ENCODE measurements around the gene CTSA. TPM values are rescaled to one million over a fixed set of nuclear protein-coding genes. Genes with fewer than 3 reads are reported as not detected.

The CTSA gene
- total and polyA plus RNA-seq, 10 donors: 56.6 to 203 (median 176) TPM

- H3K27ac ChIP-seq: no peak overlapping the region
- DNase-seq: no peak
- no peak for TF ChIP-seq POLR2A (IDR thresholded peaks at IDR 0.05)
- TF ChIP-seq POLR2AphosphoS5 (IDR thresholded peaks at IDR 0.05): no peak
- no peak for TF ChIP-seq CTCF (IDR thresholded peaks at IDR 0.05 in 8 of 11, conservative IDR thresholded peaks at IDR 0.05 in 3 of 11)
- H3K27me3 ChIP-seq (replicated peaks in 1 of 7): no peaks in the 10 kb centered on the region
- H3K36me3 ChIP-seq: peaks cover 0 to 69% (median 27%) of the 10 kb centered on the region in 6 donors
- intact Hi-C loops (cut with DNase I; ENCODE audit: low total_unique reads): no loop called here
- 88 to 94% (median 93%) methylated on average over 2 of the region's 2 CpGs for WGBS, 5 donors
- H3K9me3 ChIP-seq: no peaks in the 10 kb centered on the region
- no peak overlapping the region for H3K4me3 ChIP-seq
- H3K4me1 ChIP-seq: peaks cover 29 to 64% (median 35%) of the 10 kb centered on the region in 6 donors
These were observed 37.7 kb upstream of the CTSA start for GRCh38 chr20:45853484-45853883.

GRCh38 chr20:45857114-45857881, 33.8 kb upstream of the CTSA start, which contains the start of the genes ACOT8 and ZSWIM3:
ACOT8 (minus strand) TSS chr20:45857392; CDS start chr20:45857315, 77 bp downstream.
ZSWIM3 (plus strand) TSS chr20:45857614; CDS start chr20:45857826, 212 bp downstream.
- peak; percentile 93 for DNase-seq
- Histone ChIP-seq H3K4me3 (peak within 1 kb of the TSS; percentile 80 to 93 (median 87)), H3K27me3 (replicated peaks in 1 of 7) (no peaks in the 10 kb centered on the region), H3K36me3 (peaks cover 0 to 31% (median 14%) of the 10 kb centered on the region in 6 donors), H3K27ac (peak within 1 kb of the TSS; percentile 80 to 95 (median 88)), H3K4me1 (peaks cover 31 to 79% (median 38%) of the 10 kb centered on the region in 6 donors), H3K9me3 (no peaks in the 10 kb centered on the region)
- WGBS, 5 donors: 0 to 1% (median 0%) methylated on average over 21 to 36 of the region's 36 CpGs
- TF ChIP-seq POLR2AphosphoS5 (IDR thresholded peaks at IDR 0.05) (peak; percentile 89 to 92 (median 90)), CTCF (IDR thresholded peaks at IDR 0.05 in 8 of 11, conservative IDR thresholded peaks at IDR 0.05 in 3 of 11) (peak in 1 of 11 experiments; percentile 16), POLR2A (IDR thresholded peaks at IDR 0.05) (peak in 1 of 3 donors; percentile 72)
- intact Hi-C loops (cut with DNase I; ENCODE audit: low total_unique reads): no loop called here

GRCh38 chr20:45857882-45858216, 33.3 kb upstream of the CTSA start:
- no peak for DNase-seq

More at GRCh38 chr20:45857882-45858216, 33.3 kb upstream of the CTSA start:
- H3K9me3 ChIP-seq: no peaks in the 10 kb centered on the region
- 8 to 20% (median 8%) methylated on average over 7 to 13 of the region's 13 CpGs for WGBS, 5 donors
- H3K4me3 ChIP-seq: peak overlapping the region; percentile 80 to 93 (median 87)
- TF ChIP-seq CTCF (IDR thresholded peaks at IDR 0.05 in 8 of 11, conservative IDR thresholded peaks at IDR 0.05 in 3 of 11): no peak
- TF ChIP-seq POLR2AphosphoS5 (IDR thresholded peaks at IDR 0.05): no peak
- no peak for TF ChIP-seq POLR2A (IDR thresholded peaks at IDR 0.05)
- no peaks in the 10 kb centered on the region for H3K27me3 ChIP-seq (replicated peaks in 1 of 7)
- H3K4me1 ChIP-seq: peaks cover 31 to 74% (median 38%) of the 10 kb centered on the region in 6 donors
- intact Hi-C loops (cut with DNase I; ENCODE audit: low total_unique reads): no loop called here
- H3K36me3 ChIP-seq: peaks cover 0 to 25% (median 11%) of the 10 kb centered on the region in 6 donors
- peak overlapping the region; percentile 80 to 95 (median 88) for H3K27ac ChIP-seq
